Progenitor cell of endocrine pancreas (in vitro differentiated cells): ENCODE data around the gene THADA. TPM values are rescaled to one million over a fixed set of nuclear protein-coding genes. Genes with fewer than 3 reads are reported as not detected.

Source experiments
- DNase-seq: peaks from one replicate; pipeline ENCODE4 v3.0.0; 2021; ENCODE audit warnings: low spot score; ENCODE audit not compliant: unreplicated experiment
- H3K27ac Mint-ChIP-seq: 2 replicates; pipeline ENCODE4 v1.8.0; 2021; ENCODE audit warnings: mild to moderate bottlenecking, moderate library complexity, mixed read lengths
- H3K27me3 Mint-ChIP-seq: 2 replicates; pipeline ENCODE4 v1.8.0; 2021; ENCODE audit warnings: mixed read lengths
- H3K36me3 Mint-ChIP-seq: 2 replicates; pipeline ENCODE4 v1.8.0; 2022; ENCODE audit warnings: mixed read lengths; ENCODE audit not compliant: insufficient read depth
- H3K4me1 Mint-ChIP-seq: 2 replicates; pipeline ENCODE4 v1.8.0; 2021; ENCODE audit warnings: low read depth, mixed read lengths
- H3K4me3 Mint-ChIP-seq: 2 replicates; pipeline ENCODE4 v1.8.0; 2021; ENCODE audit warnings: low read depth, mild to moderate bottlenecking, moderate library complexity, mixed read lengths
- H3K9me3 Mint-ChIP-seq: 2 replicates; pipeline ENCODE4 v1.8.0; 2021; ENCODE audit warnings: low read depth, mixed read lengths
- total RNA-seq: library from RNA; stranded (reverse); gene quantifications from 2 replicates; pipeline ENCODE4 v1.2.1, GENCODE V29; 2021
- TF ChIP-seq, protein P1 (sequence below): fragments of 200-600 bp; sonication (generic); IDR thresholded peaks from one replicate; pipeline ENCODE4 v1.5.0; 2021; ENCODE audit warnings: antibody characterized with exemption, mild to moderate bottlenecking; ENCODE audit not compliant: unreplicated experiment

The THADA gene
- total RNA-seq, 1 donor from 2014 or later = 39.4 TPM

DNA sequence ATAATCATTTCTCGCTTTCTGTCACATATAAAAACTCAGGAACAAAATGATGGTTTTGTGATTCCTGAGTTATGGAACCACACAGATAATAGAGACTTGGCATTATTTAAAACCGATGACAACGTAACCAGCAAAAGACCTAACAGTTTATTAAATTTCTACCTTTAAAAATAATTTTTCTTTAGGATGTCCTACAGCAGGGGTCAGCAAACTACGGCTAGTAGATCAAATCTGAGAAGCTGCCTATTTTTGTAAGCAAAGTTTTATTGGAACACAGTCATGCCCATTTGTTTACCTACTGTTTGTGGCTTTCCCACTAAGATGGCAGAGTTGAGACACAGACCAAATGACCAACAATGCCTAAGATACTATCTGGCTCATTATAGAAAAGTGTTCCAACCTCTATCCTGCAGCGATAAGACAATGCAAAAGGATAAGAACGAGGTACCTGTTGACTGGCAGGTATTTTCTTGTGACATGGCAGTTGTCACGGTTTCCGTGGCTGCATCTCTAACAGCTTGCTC is 316.5 kb downstream of the THADA start:
- Mint-ChIP-seq H3K36me3 (peaks cover 35% of the 10 kb centered on the region), H3K27ac (no peak overlapping the region), H3K9me3 (peaks cover 6% of the 10 kb centered on the region), H3K27me3 (no peaks in the 10 kb centered on the region), H3K4me3 (no peak overlapping the region), H3K4me1 (no peaks in the 10 kb centered on the region)
- TF ChIP-seq, protein P1, sequence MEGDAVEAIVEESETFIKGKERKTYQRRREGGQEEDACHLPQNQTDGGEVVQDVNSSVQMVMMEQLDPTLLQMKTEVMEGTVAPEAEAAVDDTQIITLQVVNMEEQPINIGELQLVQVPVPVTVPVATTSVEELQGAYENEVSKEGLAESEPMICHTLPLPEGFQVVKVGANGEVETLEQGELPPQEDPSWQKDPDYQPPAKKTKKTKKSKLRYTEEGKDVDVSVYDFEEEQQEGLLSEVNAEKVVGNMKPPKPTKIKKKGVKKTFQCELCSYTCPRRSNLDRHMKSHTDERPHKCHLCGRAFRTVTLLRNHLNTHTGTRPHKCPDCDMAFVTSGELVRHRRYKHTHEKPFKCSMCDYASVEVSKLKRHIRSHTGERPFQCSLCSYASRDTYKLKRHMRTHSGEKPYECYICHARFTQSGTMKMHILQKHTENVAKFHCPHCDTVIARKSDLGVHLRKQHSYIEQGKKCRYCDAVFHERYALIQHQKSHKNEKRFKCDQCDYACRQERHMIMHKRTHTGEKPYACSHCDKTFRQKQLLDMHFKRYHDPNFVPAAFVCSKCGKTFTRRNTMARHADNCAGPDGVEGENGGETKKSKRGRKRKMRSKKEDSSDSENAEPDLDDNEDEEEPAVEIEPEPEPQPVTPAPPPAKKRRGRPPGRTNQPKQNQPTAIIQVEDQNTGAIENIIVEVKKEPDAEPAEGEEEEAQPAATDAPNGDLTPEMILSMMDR = no peak
- no peak for DNase-seq

DNA sequence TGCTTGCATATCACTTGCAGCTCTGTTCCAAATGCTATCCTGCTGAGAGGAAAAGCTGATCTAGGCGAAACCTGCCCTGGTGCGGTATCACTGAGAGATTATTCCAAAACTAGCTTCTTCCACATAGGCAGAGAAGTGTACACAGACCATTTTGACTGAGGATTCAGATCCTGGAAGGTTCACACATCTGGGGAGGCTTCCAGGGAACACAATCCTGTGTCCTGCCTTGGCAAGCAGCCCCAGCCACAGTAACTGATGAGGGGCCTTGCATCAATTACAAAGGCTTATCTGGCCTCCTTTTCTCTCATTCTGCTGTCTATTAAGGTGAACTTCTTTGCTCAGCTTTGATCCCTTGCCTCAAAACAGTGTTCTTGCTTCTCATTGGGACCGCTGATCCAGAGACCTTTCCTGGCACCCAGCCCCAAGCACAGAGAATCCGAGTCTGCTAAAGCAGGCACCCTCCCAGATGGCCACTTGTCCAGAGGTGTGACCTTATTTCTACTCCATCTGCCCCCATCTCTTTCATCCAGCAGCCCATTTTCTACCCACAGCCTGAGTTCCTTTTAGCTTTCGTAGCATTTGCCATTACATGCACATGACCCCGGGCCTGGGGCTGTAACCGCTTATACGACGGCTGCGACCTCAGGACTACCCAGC is 317.1 kb downstream of the THADA start:
- no peak for DNase-seq
- no peak overlapping the region for H3K27ac Mint-ChIP-seq
- no peak overlapping the region for H3K4me3 Mint-ChIP-seq
- no peaks in the 10 kb centered on the region for H3K27me3 Mint-ChIP-seq
- TF ChIP-seq, protein P1 = no peak
- no peaks in the 10 kb centered on the region for H3K4me1 Mint-ChIP-seq
- peaks cover 28% of the 10 kb centered on the region for H3K36me3 Mint-ChIP-seq
- peaks cover 6% of the 10 kb centered on the region for H3K9me3 Mint-ChIP-seq

DNA sequence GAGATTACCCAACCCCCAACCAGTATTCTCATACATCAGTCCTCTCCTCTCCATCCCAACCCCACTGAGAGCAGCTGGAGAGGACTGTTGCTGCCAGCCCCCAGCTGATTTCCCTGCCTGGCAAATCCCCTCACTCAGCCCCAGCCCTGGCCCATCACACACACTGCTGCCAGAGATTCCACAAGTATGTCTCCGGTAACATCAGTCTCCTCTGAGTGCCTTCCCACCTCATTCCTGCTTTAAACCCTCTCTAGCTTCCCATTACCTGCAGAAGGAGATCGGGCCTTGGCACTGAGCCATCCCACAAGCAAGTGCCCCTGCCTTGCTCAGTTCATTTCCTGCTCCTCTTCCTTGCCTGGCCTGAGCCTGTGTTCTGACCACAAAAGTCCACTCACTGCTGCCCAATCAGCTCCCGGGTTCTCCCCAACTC is 318.9 kb downstream of the THADA start:
- H3K9me3 Mint-ChIP-seq = no peaks in the 10 kb centered on the region
- H3K4me3 Mint-ChIP-seq = no peak overlapping the region
- H3K27me3 Mint-ChIP-seq = no peaks in the 10 kb centered on the region
- H3K27ac Mint-ChIP-seq = peak overlapping the region; percentile 42
- H3K36me3 Mint-ChIP-seq = peaks cover 14% of the 10 kb centered on the region
- DNase-seq = no peak
- H3K4me1 Mint-ChIP-seq = no peaks in the 10 kb centered on the region
- TF ChIP-seq, protein P1 = no peak

DNA sequence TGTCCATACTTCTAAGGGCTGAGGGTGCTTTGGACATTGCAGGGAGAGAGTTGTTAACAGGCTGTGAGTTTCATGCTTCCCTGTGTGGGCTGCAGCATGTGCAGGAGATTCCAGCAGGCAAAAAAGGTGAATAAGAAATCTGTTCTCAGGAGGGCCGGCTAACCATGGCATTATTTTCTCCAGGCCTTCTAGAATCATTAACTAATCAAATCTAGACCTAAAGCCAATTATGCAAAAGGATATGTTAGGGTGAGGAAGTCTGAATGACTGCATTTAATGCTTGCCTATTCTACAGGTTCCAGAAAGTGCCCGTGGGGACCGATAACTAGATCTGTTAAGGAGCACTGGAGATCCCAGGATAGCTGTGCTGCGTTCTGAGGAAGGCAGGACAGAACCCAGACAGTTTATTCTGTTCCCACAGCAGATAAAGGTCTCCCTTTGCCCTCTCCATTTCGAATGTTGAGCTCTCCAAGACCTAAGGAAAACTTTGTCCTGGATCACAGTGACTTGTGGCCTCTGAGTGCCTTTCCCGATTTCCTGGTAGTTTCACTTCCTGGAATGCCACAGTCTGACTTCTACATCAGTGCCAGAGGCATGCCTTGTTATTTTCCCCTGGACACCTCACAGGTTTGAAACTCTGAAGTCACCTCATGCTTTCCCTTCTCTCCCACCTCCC is 319.4 kb downstream of the THADA start:
- TF ChIP-seq, protein P1 = no peak
- Mint-ChIP-seq H3K9me3 (no peaks in the 10 kb centered on the region), H3K27ac (peak overlapping the region; percentile 42), H3K4me1 (no peaks in the 10 kb centered on the region), H3K27me3 (no peaks in the 10 kb centered on the region), H3K4me3 (no peak overlapping the region), H3K36me3 (peaks cover 13% of the 10 kb centered on the region)
- DNase-seq = no peak

DNA sequence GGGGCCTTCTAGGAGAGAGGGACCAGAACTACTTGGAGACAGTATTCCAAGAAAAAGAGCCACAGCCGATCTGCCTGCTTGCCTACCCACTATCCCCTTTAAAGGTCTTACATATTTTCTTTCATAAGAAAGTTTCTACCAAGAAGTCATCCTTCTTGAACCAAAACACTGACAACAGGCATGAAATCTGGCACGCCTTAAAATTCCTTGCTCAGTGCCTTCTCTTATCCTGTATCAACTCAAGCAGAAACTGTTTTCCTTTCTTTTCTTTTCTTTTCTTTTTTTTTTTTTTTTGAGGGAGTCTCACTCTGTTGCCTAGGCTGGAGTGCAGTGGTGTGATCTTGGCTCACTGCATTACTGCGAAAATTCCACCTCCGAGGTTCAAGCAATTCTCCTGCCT is 321.1 kb downstream of the THADA start:
- TF ChIP-seq, protein P1 = no peak
- no peaks in the 10 kb centered on the region for H3K27me3 Mint-ChIP-seq
- H3K9me3 Mint-ChIP-seq = no peaks in the 10 kb centered on the region
- DNase-seq = no peak
- no peak overlapping the region for H3K27ac Mint-ChIP-seq
- no peak overlapping the region for H3K4me3 Mint-ChIP-seq
- no peaks in the 10 kb centered on the region for H3K4me1 Mint-ChIP-seq
- peaks cover 2% of the 10 kb centered on the region for H3K36me3 Mint-ChIP-seq
